ENCODE data around the gene RXFP3.

GRCh38 chr5:33937707-33938506 lies 1.7 kb downstream of the RXFP3 start:
- TF ChIP-seq CTCF (IDR thresholded peaks at IDR 0.05), result no peak
- TF ChIP-seq POLR2A (IDR thresholded peaks at IDR 0.05), result no peak
